ENCODE data around the gene BLM. TPM values are rescaled to one million over a fixed set of nuclear protein-coding genes. Genes with fewer than 3 reads are reported as not detected.

Gene BLM
- total and polyA plus RNA-seq, 2 of the 8 experiments (the other 6 are each of a cell fraction or from before 2014, with no cell fraction given) = 15.2 to 46.7 TPM

DNA sequence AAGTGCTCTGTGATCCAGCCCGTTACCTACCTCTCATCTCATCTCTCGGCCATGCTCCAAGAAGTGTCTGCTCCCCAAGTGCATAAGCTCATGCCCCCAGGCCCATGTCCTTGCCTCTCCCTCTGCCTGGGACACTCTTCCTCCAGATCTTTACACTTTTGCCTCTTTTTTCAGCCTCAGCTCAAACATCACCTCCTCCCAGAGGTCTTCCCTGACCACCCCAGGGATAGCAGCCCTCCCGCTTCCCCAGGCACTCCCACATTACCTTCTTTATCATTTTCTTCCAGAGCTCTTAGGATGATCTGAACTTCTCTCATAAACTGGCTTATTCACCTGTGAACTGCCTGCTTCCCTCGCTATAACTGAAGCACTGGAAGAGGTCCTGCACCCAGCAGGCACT is 148.6 kb downstream of the BLM start:
- H4K91ac ChIP-seq (replicated peaks; ENCODE audit: insufficient read length, low read length) = no peak overlapping the region
- 89% methylated on average over 4 of the region's 4 CpGs; no CpG with 5 or more reads in 1 of the 2 experiments for WGBS, 2 experiments (ENCODE audit: extremely low coverage in 1 of 2, insufficient coverage in 1 of 2, insufficient read length in 1 of 2, insufficient replicate concordance in 2 of 2, low coverage in 1 of 2, low lambda C conversion rate in 2 of 2, missing lambda C conversion rate in 1 of 2)
- no peak overlapping the region for H2BK120ac ChIP-seq (replicated peaks; ENCODE audit: low read depth, low read length)
- no peaks in the 10 kb centered on the region for H3K9me3 ChIP-seq (ENCODE audit: insufficient read depth in 2 of 2, low read depth in 1 of 2, low read length in 1 of 2)
- FAIRE-seq (no peak), DNase-seq (ENCODE audit: low read depth in 1 of 2, low spot score in 2 of 2) (no peak)
- H3K23me2 ChIP-seq (ENCODE audit: low read depth, low read length) = peaks cover 1% of the 10 kb centered on the region; the same call in 1 of the 2 replicates
- H3K36me3 ChIP-seq (ENCODE audit: control insufficient read depth in 2 of 4, insufficient read depth in 4 of 4, low read length in 3 of 4) = no peaks in the 10 kb centered on the region
- H4K5ac ChIP-seq (ENCODE audit: insufficient read length, low read depth, low read length) = no peak overlapping the region
- H3K4me2 ChIP-seq (ENCODE audit: insufficient read depth in 1 of 2, low read depth in 2 of 2, low read length in 2 of 2) = no peak overlapping the region
- H3K27me3 ChIP-seq (replicated peaks in 1 of 4; ENCODE audit: control insufficient read depth in 3 of 4, extremely low read depth in 1 of 4, insufficient read depth in 3 of 4, low read length in 3 of 4) = no peaks in the 10 kb centered on the region
- no peak overlapping the region for H2BK20ac ChIP-seq (ENCODE audit: low read length)
- H3K27ac ChIP-seq (ENCODE audit: low read depth, low read length) = no peak overlapping the region
- no peaks in the 10 kb centered on the region for H4K20me1 ChIP-seq (replicated peaks in 1 of 2; ENCODE audit: control insufficient read depth in 1 of 2, insufficient read depth in 2 of 2, low read length in 2 of 2)
- no peak overlapping the region for H3K14ac ChIP-seq (ENCODE audit: insufficient read length)
- H4K8ac ChIP-seq (ENCODE audit: extremely low read depth, insufficient read depth, low read length) = no peak overlapping the region
- H3K4me1 ChIP-seq (replicated peaks in 1 of 4; ENCODE audit: control insufficient read depth in 3 of 4, insufficient read depth in 4 of 4, low read length in 3 of 4) = peaks cover 12 to 23% (median 14%) of the 10 kb centered on the region in 4 experiments
- H3K23ac ChIP-seq (ENCODE audit: insufficient read length) = no peak overlapping the region
- H3K79me2 ChIP-seq (ENCODE audit: control insufficient read depth in 1 of 2, insufficient read depth in 2 of 2, low read length in 2 of 2) = no peaks in the 10 kb centered on the region
- no peak overlapping the region for H3K4ac ChIP-seq (replicated peaks; ENCODE audit: insufficient read length, low read depth, low read length)
- no peak overlapping the region for H3K4me3 ChIP-seq (ENCODE audit: extremely low read depth in 1 of 4, insufficient read depth in 2 of 4, low read depth in 3 of 4, low read length in 4 of 4)
- no peaks in the 10 kb centered on the region for H3K79me1 ChIP-seq (ENCODE audit: low read depth, low read length)
- H2AK5ac ChIP-seq (ENCODE audit: low read depth, low read length) = 0 out of 2 replicates have a peak overlapping the region, but pooled peaks have one; percentile 2
- H2BK15ac ChIP-seq (ENCODE audit: low read length) = no peak overlapping the region
- ChIA-PET CTCF (ENCODE audit: partially characterized antibody) (interaction anchor here (0.6 to 3.0 kb wide), 4 partner anchors 16 to 190 kb away, joined by 3 to 23 read pairs (median 4); partner anchors contain the start of gene FES), POLR2A (ENCODE audit: partially characterized antibody) (no interaction called here)
- no peak overlapping the region for H3K56ac ChIP-seq (replicated peaks; ENCODE audit: insufficient read length, low read depth, low read length)
- no peak overlapping the region for H2BK5ac ChIP-seq (ENCODE audit: low read depth, low read length)
- no peak overlapping the region for H2BK12ac ChIP-seq (ENCODE audit: low read depth, low read length)
- TF ChIP-seq TCF12 (IDR thresholded peaks at IDR 0.05; ENCODE audit: low read depth, low read length) (no peak), KDM5A (IDR thresholded peaks at IDR 0.05; ENCODE audit: low read length) (no peak), HDAC2 (IDR thresholded peaks at IDR 0.05; ENCODE audit: borderline replicate concordance in 1 of 2, low read depth in 2 of 2, low read length in 2 of 2) (no peak), CBX5 (IDR thresholded peaks at IDR 0.05; ENCODE audit: low read depth, low read length) (no peak), YY1 (IDR thresholded peaks at IDR 0.05; ENCODE audit: low read depth, low read length) (no peak), RXRA (IDR thresholded peaks at IDR 0.05; ENCODE audit: insufficient read depth, low read depth, low read length) (no peak), TEAD4 (IDR thresholded peaks at IDR 0.05; ENCODE audit: low read depth, low read length) (no peak), SIRT6 (IDR thresholded peaks at IDR 0.05; ENCODE audit: low read length) (no peak)
- no peak overlapping the region for H3K18ac ChIP-seq (ENCODE audit: extremely low read depth, low read length)
- no peak overlapping the region for H3K9ac ChIP-seq (replicated peaks in 1 of 4; ENCODE audit: extremely low read depth in 1 of 4, low read depth in 3 of 4, low read length in 3 of 4)
- no peak overlapping the region for H2AFZ ChIP-seq (ENCODE audit: low read length)

Data from H1 (cell line).